ENCODE results near the gene MSMP.

The MSMP gene

DNA sequence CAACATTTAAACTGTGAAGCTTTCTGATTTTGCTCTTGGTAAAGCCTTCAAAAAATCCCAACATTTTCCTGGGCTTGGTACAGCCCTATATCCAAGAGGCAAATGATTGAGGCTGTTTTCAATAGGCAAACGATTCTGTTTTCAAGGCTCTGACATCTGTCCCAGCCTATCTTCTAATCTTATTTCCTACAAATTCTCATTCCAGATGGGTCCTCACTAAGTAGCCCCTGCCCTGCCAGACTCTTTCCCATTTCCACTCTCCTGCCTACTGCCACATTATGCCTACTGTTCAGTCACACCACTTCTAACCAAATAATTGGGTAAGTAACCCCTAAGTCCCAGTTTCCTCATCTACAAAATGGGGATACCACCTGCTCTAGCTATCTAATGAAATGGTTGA is 8.5 kb downstream of the MSMP start:
- DNase-seq (ENCODE audit: low read depth in 2 of 2, low spot score in 1 of 2), result no peak

DNA sequence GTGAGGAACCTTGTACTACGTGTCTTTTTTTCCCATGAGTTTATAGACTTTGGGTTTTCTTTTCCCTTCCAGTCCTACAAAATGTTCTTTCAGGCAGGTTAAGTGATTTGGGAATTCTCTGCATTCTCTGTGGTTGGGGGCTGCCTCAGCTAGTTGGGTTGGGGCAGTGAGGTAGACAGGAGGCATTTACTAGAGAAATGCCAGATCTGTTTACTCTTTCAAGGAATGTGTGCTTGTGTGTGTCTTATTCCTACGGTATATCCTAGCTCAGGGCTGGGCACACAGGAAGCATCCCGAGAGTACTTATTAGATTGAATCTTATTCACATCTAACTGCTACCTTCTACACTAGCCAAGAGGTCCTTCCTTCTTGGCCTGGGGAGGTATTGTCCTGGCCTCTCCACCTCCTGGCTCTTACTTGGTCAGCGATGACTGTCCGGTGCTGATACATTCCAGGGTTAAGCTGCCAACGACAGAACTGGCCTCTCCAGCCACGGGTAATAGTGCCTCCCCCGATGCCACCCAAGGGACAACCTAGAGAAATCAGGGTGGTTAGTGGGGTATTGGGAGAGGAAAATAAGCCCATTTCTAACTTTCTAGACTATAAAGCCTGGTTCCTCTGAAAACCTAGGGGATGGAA is 10.1 kb downstream of the MSMP start:
- DNase-seq (ENCODE audit: low read depth in 2 of 2, low spot score in 1 of 2), result no peak

DNA sequence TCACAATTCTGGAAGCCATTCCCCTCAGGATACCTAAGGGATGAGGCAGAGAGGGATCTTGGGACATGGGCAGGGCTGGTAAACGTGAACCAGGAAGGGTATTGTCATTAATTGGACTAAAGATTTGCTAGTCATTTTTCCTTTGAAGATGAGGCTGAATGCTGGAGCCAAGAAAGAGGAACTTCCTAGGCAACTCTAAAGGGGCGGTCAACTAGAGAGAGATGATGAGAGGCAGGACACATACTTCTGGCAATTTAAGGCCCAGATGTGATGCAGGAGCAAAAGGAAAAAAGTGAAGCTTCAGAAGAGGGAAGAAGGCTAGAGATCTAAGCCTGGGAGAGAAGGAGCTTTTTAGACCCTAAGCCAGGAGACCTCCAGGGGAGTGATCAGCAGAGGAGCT is 10.6 kb downstream of the MSMP start:
- DNase-seq (ENCODE audit: low read depth in 2 of 2, low spot score in 1 of 2), result no peak

DNA sequence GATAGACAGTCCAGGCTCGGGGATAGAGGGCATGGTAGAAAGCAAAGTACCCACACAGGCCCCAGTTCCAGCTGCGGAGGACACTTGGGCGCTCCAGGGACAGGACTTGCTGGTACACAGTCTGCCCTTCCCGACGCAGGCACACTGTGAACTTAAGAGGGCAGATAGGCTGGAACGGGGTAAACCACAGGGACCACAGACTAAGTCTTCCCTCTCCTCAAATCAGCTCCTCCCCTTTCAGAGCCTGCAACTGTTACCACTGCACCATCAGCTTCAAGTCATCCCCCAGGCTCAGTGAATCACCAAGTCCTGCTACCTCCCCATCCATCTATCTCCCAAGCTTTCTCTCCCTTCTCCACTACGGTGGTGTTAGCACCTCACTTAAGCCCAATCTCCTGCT is 12.3 kb downstream of the MSMP start:
- no peak for DNase-seq (ENCODE audit: low read depth in 2 of 2, low spot score in 1 of 2)

DNA sequence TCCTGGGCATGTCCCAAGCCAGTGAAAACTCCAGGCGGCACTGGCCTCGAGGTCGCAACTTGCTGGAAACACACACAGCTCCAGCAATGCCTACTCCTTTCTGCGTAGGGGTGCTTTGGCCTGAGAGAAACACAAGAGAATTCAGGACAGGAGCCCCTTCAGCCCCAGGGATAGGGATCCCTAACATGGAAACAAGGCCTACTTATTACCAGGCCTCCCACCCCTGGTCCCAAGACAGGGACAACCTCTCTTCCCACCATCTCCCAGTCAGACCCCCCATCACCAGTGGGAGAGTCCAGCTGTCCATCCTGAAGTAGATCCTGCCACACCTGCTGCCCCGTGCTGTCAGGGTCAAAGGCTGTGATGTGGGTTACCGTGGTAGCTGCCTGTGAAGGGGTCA is 13.8 kb downstream of the MSMP start:
- no peak for DNase-seq (ENCODE audit: low read depth in 2 of 2, low spot score in 1 of 2)

DNA sequence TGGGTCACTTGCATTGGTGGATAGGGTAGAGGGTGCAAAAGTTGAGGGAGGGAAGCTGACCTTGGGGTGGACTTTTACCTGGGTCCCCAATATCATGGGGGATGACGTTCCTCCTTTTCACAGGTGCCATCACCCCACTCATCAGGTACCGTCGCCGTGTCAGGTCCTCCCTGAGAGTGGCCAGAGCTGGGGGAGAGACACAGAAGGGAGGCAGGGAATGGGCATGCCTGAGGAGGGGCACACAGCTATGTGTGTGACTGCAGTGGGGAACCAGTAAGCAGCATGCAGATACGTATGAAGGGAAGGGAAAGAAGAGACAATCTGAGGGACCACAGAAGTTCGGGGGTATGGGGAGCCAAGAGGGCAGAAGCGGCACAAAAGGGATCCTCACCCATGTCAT is 15.2 kb downstream of the MSMP start:
- DNase-seq (ENCODE audit: low read depth in 2 of 2, low spot score in 1 of 2), result no peak

DNA sequence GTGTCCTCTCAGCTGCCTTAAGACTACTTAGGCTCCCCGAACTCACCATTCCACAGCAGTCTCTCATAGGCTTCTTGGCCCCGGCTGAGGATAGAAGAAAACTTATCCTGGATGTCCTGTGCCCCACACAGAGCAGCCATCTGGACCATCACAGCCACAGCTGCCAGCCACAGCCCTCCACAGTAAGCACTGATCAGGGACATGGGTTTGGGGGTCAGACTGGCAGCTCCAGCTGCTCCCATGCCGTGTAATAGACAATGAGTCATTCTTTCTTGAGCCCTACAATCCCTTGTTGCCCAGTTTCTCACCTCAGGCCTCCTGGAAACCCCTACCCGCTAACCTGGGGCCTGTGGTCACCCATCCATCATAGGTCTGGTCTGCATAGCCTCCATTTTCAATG is 15.9 kb downstream of the MSMP start:
- no peak for DNase-seq (ENCODE audit: low read depth in 2 of 2, low spot score in 1 of 2)

DNA sequence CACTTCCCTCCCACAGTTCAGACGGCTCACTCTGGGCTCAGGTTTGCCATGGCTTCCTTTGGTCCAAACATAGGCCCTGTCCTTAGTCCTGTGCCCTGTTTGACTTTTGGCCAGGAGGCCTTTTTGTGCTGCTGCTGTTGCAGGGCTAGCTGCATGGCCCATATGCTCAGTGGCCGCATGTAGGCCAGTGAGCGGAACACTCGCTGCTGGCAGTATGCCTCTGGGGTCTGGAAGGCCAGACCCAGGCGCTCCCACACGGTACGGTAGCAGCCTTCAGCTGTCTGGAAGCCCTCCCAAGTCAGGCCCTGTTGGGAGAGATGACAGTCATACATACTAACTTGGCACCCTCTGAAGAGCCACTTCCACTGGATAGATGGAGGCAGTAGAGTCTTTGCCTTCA is 16.9 kb downstream of the MSMP start:
- DNase-seq (ENCODE audit: low read depth in 2 of 2, low spot score in 1 of 2), result no peak

DNA sequence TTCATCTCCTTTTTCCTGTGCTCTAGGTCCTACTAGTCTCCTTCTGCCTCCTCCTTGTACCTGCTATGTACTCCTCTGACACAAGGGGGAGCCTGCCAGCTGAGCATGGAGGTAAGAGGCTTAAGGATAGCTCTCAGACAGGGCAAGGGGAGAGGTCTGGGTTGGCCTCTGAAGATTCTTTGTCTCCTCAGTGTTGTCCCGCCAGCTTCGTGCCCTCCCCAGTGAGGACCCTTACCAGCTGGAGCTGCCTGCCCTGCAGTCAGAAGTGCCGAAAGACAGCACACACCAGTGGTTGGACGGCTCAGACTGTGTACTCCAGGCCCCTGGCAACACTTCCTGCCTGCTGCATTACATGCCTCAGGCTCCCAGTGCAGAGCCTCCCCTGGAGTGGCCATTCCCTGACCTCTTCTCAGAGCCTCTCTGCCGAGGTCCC is 17.9 kb downstream of the MSMP start:
- DNase-seq (ENCODE audit: low read depth in 2 of 2, low spot score in 1 of 2), result no peak

DNA sequence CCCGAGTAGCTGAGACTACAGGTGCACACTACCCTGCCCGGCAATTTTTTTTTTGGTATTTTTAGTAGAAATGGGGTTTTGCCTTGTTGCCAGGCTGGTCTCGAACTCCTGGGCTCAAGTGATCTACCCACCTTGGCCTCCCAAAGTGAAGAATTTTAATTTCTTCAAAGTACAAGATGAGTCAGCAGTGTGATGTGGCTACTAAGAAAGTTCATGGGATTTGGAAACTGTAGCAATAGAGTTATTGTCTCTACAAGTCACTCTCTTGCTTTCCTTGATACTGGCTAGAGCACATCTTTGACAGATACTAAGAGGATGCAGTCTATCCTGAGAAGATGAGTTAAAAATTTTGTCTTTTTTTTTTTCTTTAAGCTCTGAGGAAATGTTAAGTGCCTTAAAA is 20.0 kb downstream of the MSMP start:
- DNase-seq (ENCODE audit: low read depth in 2 of 2, low spot score in 1 of 2), result no peak

DNA sequence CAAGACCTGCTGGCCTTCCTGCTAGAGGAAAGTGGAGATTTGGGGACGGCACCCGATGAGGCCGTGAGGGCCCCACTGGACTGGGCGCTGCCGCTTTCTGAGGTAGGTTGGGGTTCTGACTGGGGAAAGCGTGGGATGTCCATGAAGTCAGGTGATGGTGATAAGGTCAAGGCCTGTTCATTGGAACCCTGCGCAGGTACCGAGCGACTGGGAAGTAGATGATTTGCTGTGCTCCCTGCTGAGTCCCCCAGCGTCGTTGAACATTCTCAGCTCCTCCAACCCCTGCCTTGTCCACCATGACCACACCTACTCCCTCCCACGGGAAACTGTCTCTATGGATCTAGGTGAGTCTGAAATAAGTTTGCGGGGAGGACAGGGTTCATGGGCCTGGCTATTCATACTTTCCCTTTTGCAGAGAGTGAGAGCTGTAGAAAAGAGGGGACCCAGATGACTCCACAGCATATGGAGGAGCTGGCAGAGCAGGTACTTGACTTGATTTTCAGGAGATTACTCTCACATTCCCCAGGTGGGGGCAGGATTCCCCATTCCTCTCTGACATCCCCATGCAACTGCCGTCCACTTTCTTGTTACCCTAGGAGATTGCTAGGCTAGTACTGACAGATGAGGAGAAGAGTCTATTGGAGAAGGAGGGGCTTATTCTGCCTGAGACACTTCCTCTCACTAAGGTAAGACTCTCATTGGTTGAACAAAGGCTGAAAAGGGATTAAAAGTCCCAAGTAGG is 21.1 kb downstream of the MSMP start:
- no peak for DNase-seq (ENCODE audit: low read depth in 2 of 2, low spot score in 1 of 2)

DNA sequence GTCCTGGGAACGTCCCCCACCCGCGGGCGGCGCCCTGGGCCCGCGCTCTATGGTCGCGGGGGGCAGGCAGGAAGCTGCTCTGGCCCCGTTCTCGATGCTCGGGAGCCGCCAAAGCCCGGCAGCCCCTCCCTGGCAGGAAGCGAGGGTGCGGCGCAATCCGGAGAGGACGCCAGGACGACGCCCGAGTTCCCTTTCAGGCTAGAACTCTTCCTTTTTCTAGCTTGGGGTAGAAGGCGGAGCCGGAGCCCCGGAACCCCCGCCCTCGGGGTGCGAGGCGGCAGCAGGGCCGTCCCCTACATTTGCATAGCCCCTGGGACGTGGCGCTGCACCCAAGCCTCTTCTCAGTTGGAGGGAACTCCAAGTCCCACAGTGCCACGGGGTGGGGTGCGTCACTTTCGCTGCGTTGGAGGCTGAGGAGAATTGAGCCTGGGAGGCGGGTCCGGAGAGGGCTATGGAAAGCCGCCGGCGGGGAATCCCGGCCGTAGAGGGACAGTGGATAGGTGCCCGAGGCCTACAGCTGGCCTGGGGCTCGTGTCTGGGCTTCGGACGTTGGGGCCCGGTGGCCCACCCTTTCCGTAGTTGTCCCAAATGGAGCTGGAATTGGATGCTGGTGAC is 21.8 kb downstream of the MSMP start, which contains the start of the genes CREB3 and TLN1:
Gene CREB3 (plus strand): TSS at position 482 of the 615 bp plus-strand sequence. CDS start 107 bp downstream, at position 589.
Gene TLN1 (minus strand): TSS at position 11 of the 615 bp plus-strand sequence. CDS start 6,501 bp downstream, outside the sequence.
- DNase-seq (ENCODE audit: low read depth in 2 of 2, low spot score in 1 of 2), result peak; percentile 85 to 92

DNA sequence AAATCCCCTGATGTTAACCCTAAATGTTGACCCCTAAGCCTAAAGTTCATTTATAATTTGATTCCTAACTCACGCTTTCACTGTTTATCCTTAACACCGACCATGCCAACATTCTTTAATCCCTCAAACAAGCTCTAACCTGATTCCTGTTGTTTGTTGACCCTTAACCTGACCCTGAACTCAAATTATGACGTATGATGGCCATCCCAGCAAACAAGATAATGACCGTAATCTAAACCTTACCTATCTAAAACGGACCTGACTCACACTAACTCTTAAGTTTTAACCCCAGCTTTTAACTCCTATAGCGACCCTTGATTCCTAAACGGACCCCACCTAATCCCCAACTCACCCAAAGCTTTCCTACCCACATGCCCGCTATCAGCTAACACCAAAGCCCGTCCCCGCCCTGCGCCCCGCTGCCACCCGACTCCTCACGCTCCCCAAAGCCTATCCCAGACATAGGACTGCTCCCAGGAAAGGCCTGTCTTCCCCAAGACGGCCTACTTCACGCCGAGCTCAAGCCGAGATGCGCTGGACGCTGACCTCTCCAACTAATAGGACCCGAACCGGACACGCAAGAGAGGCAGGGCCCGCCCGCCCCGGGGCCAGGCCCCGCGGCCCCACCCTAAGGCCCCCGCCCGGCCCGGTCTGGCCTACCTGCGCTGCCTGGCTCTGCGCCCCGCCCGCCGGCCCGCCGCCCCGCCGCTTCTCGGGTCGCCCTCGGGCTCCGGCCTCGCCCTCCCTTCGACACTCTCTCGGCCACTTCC is 22.5 kb downstream of the MSMP start:
- DNase-seq (ENCODE audit: low read depth in 2 of 2, low spot score in 1 of 2), result no peak

DNA sequence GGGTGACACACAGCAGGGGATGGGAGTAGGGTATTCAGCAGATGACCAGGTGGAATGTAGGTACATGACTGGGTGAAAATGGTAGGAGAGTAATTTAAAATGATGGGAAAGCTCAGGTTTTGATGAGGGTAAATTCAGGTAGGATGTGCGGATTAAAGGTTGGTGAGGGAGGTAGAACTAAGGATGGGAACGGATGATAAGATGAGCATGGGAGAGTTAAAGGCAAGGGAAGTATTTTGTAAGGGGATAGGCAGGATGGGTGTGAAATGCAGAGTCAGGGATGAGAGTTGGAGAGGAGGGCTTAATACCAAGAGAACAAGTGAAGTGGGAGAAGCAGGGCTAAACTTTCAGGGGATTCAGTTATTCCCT is 23.6 kb downstream of the MSMP start:
- DNase-seq (ENCODE audit: low read depth in 2 of 2, low spot score in 1 of 2), result no peak

DNA sequence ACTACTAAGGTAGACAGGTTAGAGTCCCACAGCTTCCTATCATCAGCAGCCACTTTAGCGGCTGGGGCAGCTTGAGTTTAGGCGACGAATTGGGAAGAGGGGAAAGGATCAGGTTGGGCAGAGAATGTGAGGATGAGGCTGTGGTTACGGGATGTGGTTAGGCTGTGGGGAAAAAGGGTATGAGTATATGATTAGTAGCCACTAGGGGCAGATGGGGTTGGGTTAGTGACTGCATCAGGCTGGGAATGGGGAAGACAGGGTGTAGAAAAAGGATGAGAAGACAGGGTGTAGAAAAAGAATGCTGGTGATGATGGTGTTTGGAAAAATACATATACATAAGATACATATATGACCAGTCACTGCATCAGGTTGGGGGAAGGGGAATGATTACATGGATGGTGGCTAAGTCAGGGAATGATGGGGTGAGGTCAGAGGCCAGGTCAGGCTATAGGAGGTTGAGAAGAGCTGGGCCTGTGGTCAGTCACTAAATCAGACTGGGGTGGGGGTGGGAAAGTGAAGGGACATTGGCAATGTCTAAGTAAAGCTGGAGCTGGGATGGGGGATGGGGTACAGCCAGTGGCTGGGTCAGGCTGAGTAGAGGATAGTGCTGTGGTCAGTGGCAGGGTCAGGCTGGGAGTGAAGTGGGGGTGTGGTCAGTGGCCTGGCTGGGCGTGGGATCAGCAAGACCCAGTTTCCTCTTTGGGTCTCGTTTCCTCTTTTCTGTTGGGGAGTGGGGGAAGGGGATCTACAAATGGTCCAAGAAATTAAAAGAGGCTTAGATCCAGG is 24.2 kb downstream of the MSMP start:
- no peak for DNase-seq (ENCODE audit: low read depth in 2 of 2, low spot score in 1 of 2)

DNA sequence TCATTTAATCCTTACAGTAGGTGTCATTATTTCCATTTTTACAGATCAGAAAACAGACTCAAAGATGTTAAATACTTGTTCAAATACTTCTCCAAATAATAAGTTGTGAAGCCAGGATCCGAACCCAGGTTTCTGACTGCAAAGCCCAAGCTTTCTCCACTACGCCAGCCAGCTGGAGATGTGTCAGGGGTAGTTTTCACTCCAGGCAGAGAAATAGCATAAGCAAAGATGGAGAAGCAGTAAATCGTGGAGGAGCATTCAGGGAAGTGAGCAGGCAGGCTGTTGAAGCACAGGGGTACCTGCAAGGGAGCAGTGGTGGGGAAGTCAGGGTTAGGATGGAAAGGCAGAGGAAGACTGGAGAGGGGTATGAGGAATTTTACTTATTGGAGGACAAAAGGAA is 25.0 kb downstream of the MSMP start:
- no peak for DNase-seq (ENCODE audit: low read depth in 2 of 2, low spot score in 1 of 2)

DNA sequence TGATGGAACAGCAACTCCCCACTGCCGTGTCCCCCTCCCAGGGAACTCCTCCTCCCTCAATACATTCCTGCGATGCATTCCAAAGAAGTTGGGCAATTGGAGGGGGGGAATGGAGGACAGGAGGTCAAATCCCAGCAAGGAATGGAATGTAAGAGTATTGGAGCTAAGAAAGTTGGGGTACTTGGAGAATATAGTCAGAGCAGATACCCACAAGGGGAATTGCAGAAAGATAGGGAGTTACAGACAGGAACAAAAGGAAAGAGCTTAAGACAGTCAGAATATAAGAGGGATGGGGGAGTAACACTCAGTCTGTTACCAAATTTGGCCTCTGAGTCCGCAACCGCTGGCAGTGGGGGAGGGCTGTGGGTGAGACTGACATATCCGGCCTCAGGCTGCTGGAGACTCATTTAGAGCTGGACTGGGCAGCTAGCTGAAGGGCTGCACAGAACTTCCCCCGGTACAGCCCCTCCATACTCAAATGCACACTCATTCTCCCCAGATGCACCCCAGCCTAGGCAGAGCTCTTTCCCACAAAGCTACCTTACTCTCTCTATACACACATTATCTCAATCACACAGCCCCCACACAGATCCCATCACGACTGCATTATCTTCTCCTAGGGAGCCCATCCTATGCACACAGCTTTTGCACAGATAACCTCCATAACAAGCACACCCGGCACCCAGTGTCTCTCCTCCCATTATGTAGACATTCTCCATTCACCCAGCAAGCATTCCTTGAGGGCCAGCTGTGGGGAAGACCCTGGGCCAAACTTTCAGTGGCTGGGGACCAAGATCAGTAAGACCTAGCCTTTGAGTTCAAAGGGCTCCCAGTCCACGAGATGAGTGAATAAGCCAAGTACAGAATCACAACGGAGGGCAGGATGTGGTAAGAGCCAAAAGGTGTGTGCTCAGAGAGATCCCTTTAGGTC is 25.8 kb downstream of the MSMP start:
- DNase-seq (ENCODE audit: low read depth in 2 of 2, low spot score in 1 of 2), result no peak

DNA sequence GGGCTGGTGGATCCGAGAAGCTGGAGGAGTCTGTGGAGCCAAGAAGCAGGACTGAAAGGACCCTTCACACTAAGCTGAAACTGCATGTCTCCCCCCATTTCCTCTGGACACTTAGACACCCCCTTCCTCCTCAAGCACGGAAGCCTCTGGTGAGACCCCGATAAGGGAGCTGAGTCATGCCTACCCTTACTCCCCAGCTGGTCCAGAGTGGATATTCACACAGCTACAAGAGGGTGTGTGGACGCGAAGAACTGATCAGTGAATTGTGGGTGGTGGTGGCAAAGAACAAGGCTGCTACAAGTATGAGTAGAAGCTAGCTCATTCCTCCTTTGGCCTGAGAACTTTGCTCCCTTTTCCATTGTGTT is 26.4 kb downstream of the MSMP start:
- no peak for DNase-seq (ENCODE audit: low read depth in 2 of 2, low spot score in 1 of 2)

DNA sequence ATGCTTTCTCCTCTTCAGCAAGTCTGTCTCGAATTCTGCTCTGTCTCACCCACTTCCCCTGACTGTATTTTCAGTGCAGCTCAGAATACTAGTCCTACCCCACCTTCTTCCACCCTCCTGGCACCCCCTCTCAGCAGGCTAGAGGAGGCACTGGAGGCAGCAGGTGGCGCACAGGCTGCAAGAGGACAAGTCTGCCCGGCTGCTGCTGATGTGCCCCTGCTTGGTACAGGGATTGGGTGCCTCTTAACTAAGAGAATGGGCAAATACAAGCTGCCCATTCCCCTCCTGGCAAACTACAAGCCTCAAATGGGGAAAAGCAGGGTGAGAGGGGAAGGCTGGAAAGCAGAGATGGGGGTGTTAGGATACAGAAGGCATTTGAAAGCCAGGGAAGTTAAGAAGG is 27.1 kb downstream of the MSMP start:
- no peak for DNase-seq (ENCODE audit: low read depth in 2 of 2, low spot score in 1 of 2)

DNA sequence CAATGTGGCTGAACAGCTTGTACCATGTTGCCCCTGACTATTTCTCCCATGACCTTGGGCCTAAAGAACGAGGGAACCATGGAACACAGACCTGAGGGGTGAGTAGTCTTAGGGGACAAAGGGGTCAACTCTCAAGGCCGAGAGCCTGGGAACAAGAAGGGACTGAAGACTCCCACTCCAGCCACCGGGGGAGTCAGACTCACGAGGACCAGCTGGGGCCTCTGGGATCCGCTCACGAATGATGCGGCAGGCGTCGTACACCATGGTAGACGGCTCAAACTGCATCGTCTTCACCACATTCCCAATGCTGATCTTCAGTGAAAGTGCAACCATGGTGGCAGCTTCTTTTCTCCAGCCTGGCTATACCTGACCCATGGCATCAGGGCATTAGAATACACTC is 28.7 kb downstream of the MSMP start:
- no peak for DNase-seq (ENCODE audit: low read depth in 2 of 2, low spot score in 1 of 2)
